Activated effector memory CD4-positive, alpha-beta T cell treated with Interleukin-2 at 50 U/mL for 16 hours (primary cell): ENCODE results near the gene TOE1.

Experiments used
- DNase-seq: peaks from one replicate; pipeline ENCODE4 v3.0.0-alpha.2; 2020

Gene TOE1

DNA sequence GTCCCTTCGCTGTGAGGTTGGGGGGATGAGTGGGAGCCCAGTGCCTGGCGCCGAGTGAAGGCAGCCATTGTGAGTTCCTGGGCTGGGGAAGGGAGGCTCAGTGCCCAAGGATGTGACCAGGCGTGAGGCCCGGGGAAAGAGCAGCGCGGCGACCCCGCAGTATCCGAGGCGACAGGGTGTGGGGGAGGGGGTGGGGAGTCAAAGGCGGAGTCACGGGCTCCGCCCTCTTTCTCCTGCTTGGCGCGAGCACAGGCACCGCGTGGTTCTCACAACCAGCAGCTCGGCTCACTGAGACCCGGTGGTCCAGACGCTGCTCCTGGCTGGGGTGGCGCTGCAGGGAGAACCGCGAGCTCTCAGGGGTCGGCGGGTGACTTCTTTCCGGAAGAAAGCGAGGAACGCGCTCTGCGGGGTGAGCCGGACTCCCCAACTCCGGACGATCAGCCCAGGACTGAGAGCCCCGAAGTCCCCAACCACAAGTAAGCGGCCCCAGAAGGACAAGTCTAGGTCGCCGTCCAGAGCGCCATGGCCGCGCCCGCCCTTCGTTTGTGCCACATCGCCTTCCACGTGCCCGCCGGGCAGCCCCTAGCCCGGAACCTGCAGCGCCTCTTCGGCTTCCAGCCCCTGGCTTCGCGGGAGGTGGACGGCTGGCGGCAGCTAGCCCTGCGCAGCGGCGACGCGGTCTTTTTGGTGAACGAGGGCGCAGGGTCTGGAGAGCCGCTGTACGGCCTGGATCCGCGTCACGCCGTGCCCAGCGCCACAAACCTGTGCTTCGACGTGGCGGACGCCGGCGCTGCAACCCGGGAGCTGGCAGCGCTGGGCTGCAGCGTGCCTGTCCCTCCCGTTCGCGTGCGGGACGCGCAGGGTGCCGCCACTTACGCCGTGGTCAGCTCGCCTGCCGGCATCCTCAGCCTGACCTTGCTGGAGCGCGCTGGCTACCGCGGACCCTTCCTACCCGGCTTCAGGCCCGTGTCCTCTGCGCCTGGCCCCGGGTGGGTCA is 13.0 kb upstream of the TOE1 start, which contains the start of gene HPDL:
TSS of gene HPDL (plus strand) at position 269 of the 997 bp plus-strand sequence. CDS start at position 523, 254 bp downstream.
- DNase-seq = peak; percentile 35

DNA sequence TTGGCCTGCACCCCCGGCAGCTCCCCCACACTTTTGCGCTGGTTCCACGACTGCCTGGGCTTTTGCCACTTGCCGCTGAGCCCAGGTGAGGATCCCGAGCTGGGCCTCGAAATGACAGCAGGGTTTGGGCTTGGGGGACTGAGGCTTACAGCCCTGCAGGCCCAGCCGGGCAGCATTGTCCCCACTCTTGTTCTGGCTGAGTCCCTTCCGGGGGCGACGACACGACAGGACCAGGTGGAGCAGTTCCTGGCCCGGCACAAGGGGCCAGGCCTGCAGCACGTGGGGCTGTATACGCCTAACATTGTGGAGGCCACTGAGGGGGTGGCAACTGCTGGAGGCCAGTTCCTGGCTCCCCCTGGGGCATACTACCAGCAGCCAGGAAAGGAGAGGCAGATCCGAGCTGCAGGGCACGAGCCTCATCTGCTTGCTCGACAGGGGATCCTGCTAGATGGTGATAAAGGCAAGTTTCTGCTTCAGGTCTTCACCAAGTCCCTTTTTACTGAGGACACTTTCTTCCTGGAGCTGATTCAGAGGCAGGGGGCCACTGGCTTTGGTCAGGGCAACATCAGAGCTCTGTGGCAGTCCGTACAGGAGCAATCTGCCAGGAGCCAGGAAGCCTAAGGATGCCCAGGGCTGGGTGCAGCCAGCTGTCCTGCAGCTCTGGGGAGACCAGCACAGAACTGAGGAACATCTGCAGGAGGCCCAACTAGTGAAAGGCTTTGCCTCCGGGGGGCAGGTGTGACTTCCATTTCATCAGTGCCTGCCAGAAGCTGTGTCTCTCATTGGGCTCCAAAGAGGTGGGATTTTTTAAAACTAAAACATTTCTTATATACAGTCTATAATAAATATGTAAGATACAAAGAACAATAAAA is 12.1 kb upstream of the TOE1 start:
- DNase-seq = no peak

- DNase-seq = no peak
Observed at GRCh38 chr1:45328680-45329079, 11.3 kb upstream of the TOE1 start.

DNA sequence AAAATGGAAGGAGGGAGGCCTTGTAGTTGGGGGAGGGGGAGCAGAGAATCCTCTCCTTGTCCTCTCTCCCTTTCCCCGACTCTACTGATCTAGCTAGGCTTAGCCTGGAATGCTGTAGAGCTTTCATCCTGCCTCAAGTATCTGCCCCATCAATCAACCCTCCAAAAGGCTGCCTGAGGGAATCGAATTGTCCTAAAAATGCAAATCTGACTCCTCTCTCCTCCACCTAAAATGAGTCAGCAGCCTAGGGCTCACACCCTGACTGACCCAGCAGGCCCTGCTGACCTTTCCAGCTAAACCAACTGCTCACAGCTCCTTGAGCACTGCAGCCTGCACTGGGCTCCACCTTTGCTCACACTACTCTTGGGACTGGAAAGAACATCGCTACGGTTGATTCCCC is 10.5 kb upstream of the TOE1 start:
- no peak for DNase-seq

GRCh38 chr1:45331436-45332345 is 8.3 kb upstream of the TOE1 start:
- no peak for DNase-seq

DNA sequence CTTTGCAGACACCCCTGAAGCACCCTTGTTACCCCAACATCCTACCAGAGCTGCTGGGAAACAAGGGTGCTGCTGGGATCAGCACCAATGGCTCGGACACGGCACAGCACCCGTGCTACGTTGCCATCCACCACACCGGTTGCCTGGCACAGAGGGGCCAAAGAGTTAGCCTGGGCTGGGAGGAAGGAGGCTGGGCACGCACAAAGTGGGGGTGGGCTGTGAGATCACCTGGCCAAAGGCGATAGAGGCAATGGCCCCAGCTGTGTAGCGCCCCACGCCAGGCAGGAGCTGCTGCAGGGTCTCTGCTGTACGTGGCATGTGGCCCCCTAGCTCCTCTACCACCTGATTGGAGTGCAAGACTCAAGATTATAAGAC is 7.6 kb upstream of the TOE1 start:
- no peak for DNase-seq

DNA sequence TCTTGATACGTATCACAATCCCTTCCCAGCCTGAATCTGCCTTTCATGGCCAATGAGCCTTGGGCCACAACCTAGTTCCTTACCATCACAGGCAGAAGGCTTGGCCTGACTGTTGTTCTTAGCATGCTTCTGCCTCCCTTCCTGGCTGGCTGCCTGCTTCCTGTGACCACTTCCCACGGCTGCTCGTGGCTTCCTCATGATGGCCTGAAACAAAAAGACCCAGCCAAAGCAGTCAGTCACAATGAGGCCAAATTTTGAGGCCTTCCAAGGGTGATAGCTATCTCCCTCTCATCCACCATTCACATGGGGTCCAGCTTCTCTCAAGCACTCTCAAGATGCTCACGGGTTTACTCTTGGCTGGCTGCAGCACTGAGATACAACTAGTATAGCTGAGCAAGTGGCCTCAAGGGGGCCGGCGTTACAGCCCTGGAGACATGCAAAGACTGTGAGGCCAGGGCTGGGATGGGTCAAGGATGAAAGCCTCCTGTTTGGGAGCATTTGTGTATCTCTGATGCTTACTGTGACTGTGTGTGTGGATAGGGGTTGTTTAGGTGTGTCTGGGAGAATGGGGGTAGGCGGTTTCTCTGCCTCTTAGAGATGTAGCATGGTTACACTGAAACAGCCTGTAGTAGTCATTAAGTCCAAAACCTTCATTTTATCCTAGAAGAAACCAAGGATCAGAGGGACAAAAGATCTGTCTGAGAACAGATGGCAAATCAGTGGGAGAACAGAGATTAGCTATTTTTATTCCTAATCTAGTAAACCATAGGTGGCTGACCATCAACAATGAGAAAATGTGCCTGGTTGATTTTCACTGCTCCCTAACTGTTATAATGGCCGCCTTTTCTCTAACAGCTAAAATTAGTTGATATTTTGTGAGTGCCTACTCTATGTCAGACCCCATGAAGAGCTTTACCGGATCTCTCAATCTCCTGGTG is 5.4 kb upstream of the TOE1 start:
- no peak for DNase-seq

DNA sequence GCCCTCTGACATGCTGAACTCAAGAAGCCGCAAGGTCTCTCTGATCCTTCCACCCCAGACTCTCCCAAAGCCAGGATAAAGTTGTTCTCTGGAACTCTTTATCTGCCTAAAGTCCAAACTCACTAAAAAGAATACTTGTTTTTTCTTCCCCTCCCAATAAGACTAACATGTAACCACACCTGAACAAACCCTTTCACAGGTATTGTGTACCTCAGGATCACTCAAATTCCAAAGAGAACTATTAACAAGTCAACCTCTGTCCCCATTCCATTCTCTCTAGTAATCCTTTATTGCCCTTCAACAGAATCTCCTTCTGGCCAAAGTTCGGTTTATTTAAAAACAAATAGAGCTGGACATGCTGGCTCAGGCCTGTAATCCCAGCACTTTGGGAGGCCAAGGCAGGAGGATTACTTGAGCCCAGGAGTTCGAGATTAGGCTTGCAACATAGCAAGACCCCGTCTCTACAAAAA is 4.1 kb upstream of the TOE1 start:
- DNase-seq = no peak

- DNase-seq = no peak
Observed at GRCh38 chr1:45337630-45338325, 2.2 kb upstream of the TOE1 start.

DNA sequence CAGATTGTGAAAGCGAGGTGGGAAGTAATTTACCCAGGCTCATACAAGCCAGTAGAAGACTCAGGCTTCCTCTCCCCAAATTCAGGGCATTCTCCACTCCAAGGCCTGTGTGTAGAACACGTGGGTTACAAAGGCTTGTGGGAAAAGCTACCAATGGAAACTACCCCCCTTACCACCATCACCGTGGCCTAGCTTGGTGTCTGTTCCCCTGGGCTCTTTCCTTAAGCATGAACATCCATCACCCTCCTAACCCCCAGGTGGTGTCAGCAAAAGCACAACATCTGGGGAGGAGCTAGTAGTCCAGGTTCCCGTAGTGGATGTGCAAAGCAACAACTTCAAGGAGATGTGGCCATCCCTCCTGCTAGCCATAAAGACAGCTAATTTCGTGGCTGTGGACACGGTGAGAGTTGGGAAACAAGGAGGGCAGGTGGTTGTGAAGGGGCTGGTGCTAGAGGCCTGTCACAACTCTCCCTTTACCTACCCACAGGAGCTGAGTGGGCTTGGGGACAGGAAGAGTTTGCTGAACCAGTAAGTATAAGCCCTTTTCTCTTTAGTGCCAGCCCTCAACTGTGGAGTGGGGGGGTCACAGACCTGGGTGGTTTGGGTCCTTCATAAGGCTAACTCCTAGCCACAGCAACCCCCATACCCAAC is 971 bp downstream of the TOE1 start:
- DNase-seq = no peak

GRCh38 chr1:45344499-45344898 is 4.5 kb downstream of the TOE1 start:
- DNase-seq = no peak

DNA sequence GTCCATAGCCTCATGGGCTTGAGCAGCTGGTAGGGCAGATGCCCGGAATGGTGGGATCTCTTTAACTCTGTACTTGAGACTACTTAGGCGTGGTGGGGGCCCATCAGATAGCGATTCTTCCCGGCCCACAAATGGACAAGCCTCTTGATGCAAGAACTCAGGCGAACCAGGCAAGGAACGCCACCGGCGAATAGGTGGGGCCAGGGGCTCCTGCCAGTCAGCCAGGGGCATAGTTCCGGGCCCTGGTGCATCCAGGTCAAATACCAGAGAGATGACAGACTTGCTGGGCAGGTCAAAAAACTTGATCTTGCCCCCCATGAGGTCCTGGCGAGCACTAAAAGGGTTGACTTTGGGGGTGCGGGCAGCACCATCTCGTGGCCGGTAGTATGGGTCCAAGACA is 5.0 kb downstream of the TOE1 start:
- DNase-seq = no peak

GRCh38 chr1:45346473-45346872 is 6.5 kb downstream of the TOE1 start:
- DNase-seq = no peak

GRCh38 chr1:45348020-45348419 is 8.1 kb downstream of the TOE1 start:
- no peak for DNase-seq

DNA sequence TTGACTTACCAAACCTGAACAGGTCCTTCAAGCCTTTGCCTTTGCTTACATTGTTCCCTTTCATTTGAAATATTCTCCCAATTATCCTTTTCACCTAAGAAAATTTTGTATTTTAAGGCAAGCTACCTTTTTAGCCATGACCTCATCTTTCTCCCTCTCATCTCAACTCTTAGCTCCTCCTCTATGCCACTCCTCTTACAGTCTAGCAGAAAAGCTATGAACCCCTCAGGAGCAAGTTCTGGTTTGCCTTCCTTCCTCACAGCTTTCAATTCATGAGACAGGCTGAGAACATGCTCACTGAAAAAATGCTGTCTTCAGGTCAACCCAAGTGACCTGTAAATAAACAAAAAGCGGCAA is 8.6 kb downstream of the TOE1 start:
- DNase-seq = no peak

DNA sequence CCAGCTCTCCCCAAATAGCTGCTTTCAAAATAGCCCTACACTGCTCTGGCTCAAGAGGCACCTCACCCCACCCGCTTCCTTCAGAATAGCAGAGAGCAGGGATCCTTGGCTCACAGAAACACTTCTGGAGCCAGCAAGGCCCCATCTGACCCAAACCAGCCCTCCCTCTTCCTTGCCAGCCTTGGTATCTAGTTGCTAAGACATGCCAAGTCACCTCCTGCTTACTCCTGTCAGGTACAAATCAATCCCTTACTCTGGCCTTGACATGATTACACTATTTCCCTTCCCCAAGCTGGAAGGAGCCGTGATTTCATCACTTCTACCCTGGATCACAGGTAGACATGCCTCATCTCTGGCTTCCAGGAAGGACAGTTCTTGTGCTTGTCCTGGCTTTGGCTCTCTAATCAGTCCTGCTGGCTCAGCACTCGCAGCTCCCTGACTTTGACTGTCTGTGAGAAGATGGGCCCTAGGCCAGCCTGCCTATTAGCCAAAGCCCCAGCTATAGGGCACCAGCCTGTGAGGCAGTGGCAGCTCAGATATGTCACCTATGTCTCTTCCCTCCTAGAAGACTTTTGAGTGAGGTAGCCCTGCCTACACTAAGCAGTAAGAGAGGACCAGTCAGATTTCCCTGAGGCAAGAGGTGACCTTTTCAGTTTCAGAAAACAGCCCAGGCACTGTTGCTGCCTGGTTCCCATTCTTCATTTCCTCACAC is 9.2 kb downstream of the TOE1 start:
- no peak for DNase-seq

DNA sequence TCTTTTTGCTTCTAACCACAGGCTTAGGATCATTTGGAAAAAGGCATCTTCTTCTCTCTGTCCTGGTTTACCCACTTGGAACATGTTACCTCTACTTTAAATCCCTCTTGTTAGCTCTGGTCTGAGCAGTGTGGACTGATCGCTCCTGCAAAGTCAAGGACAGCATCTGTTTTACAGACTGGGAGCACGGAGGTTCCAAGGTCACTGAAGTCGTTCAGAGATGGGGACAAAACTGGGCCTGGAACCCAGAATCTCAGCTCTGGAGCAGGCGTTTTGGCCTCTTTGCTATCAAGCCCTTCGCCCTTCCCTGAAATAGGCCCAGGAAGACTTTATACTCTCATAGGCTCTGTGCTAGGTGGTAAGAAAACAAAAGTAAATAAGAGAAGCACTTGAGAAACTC is 11.5 kb downstream of the TOE1 start:
- no peak for DNase-seq

DNA sequence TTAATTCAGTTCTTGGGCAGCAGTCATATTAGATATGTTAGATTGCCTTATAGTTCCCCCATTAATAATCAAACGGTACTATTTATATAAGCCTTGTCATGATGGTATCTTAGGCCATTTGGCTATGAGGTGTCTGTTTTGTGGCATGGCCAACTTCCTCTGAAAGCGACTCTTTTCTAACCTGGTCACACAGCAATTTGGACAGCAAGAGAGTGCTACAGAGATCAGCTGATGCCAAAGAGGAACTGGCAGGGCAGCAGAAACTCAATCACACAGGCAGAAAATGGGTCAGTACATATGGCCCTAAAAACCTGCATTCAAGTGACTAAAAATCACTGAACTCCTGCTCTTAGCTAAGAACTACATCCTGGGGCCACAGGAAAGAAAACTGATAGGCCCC is 13.7 kb downstream of the TOE1 start:
- DNase-seq = no peak

DNA sequence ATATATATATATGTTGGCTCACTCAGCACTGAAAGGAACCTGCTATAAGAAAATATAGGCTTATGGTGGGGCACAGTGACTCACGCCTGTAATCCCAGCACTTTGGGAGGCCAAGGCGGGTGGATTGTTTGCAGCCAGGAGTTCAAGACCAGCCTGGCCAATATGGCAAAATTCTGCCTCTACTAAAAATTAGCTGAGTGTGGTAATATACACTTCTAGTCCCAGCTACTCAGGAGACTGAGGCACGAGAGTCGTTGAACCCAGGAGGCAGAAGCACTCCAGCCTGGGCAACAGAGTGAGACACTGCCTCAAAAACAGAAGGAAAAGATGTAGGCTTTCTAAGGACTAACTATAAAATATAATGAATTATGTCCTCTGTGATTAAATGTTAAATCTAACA is 14.9 kb downstream of the TOE1 start:
- DNase-seq = no peak

GRCh38 chr1:45355683-45356082 is 15.7 kb downstream of the TOE1 start:
- DNase-seq = no peak
